H1 (cell line): Measurements from ENCODE around the gene CDC42. TPM values are rescaled to one million over a fixed set of nuclear protein-coding genes. Genes with fewer than 3 reads are reported as not detected.

Experiments used
- CEBPB ChIP-seq: IDR thresholded peaks from 2 replicates; pipeline ENCODE4 v1.6.1; 2012; ENCODE audit warnings: low read depth, low read length
- CTBP2 ChIP-seq: IDR thresholded peaks from 2 replicates; pipeline ENCODE4 v1.7.0; 2011; ENCODE audit warnings: borderline replicate concordance, mild to moderate bottlenecking, moderate library complexity, mixed read lengths, low read length; ENCODE audit not compliant: insufficient read depth, insufficient read length
- FOSL1 ChIP-seq: IDR thresholded peaks from 2 replicates; pipeline ENCODE4 v1.6.1; 2011; ENCODE audit warnings: mild to moderate bottlenecking, low read depth, low read length, moderate library complexity; ENCODE audit not compliant: insufficient read depth
- TBP ChIP-seq: IDR thresholded peaks from 2 replicates; pipeline ENCODE4 v1.6.1; 2011; ENCODE audit warnings: low read depth, low read length, improper control_type of control experiment
- ZNF274 ChIP-seq: IDR thresholded peaks from 2 replicates; pipeline ENCODE4 v1.7.0; 2012; ENCODE audit warnings: low read length, borderline replicate concordance; ENCODE audit errors: extremely low read depth
- polyA plus RNA-seq, 7 experiments: library from polyadenylated mRNA; depleted of rRNA in 3 of 7; stranded (reverse) in 5 of 7; unstranded in 2 of 7; fragments of >200 nt in 5 of 7; fragments of 200-250 nt in 2 of 7; gene quantifications; 1 replicate in 5 of 7; 2 replicates in 1 of 7; 4 replicates in 1 of 7; pipeline versions ENCODE4 v1.2.1 to v1.2.3, GENCODE V29; 2011 to 2013; ENCODE audit warnings: missing spikeins in 2 of 7, mixed read lengths in 2 of 7
- total RNA-seq: library from RNA; stranded (reverse); fragmentation: NEBNext Ultra II Directional; extraction: Animal tissue kit (Norgen Biotek cat#: 25700); gene quantifications from 2 replicates; pipeline ENCODE4 v1.2.1, GENCODE V29; 2021
- TF ChIP-seq, protein P1 (sequence below): fragments of 300-600 bp; sonication (generic); IDR thresholded peaks from 2 replicates; pipeline ENCODE4 v1.7.1; 2012; ENCODE audit warnings: low read length, moderate library complexity, mild to moderate bottlenecking, inconsistent platforms; ENCODE audit not compliant: insufficient replicate concordance

Gene CDC42
- total and polyA plus RNA-seq, 2 of the 8 experiments (the other 6 are each of a cell fraction or from before 2014, with no cell fraction given) = 110 to 179 TPM

DNA sequence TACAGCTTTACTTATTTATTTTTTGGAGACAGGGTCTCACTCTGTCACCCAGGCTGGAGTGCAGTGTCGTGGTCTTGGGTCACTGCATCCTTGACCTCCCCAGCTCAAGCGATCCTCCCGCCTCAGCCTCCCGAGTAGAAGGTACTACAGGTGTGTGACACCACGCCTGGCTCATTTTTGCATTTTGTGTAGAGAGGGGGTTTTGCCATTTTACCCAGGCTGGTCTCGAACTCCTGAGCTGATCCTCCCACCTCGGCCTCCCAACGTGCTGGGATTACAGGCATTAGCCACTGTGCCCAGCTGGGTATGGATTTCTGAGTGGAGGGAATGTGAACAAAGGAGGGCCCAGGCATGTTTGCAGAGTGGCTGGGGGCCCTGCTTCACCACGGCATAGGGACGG lies 46.2 kb downstream of the CDC42 start (continued):
- TF ChIP-seq, protein P1, sequence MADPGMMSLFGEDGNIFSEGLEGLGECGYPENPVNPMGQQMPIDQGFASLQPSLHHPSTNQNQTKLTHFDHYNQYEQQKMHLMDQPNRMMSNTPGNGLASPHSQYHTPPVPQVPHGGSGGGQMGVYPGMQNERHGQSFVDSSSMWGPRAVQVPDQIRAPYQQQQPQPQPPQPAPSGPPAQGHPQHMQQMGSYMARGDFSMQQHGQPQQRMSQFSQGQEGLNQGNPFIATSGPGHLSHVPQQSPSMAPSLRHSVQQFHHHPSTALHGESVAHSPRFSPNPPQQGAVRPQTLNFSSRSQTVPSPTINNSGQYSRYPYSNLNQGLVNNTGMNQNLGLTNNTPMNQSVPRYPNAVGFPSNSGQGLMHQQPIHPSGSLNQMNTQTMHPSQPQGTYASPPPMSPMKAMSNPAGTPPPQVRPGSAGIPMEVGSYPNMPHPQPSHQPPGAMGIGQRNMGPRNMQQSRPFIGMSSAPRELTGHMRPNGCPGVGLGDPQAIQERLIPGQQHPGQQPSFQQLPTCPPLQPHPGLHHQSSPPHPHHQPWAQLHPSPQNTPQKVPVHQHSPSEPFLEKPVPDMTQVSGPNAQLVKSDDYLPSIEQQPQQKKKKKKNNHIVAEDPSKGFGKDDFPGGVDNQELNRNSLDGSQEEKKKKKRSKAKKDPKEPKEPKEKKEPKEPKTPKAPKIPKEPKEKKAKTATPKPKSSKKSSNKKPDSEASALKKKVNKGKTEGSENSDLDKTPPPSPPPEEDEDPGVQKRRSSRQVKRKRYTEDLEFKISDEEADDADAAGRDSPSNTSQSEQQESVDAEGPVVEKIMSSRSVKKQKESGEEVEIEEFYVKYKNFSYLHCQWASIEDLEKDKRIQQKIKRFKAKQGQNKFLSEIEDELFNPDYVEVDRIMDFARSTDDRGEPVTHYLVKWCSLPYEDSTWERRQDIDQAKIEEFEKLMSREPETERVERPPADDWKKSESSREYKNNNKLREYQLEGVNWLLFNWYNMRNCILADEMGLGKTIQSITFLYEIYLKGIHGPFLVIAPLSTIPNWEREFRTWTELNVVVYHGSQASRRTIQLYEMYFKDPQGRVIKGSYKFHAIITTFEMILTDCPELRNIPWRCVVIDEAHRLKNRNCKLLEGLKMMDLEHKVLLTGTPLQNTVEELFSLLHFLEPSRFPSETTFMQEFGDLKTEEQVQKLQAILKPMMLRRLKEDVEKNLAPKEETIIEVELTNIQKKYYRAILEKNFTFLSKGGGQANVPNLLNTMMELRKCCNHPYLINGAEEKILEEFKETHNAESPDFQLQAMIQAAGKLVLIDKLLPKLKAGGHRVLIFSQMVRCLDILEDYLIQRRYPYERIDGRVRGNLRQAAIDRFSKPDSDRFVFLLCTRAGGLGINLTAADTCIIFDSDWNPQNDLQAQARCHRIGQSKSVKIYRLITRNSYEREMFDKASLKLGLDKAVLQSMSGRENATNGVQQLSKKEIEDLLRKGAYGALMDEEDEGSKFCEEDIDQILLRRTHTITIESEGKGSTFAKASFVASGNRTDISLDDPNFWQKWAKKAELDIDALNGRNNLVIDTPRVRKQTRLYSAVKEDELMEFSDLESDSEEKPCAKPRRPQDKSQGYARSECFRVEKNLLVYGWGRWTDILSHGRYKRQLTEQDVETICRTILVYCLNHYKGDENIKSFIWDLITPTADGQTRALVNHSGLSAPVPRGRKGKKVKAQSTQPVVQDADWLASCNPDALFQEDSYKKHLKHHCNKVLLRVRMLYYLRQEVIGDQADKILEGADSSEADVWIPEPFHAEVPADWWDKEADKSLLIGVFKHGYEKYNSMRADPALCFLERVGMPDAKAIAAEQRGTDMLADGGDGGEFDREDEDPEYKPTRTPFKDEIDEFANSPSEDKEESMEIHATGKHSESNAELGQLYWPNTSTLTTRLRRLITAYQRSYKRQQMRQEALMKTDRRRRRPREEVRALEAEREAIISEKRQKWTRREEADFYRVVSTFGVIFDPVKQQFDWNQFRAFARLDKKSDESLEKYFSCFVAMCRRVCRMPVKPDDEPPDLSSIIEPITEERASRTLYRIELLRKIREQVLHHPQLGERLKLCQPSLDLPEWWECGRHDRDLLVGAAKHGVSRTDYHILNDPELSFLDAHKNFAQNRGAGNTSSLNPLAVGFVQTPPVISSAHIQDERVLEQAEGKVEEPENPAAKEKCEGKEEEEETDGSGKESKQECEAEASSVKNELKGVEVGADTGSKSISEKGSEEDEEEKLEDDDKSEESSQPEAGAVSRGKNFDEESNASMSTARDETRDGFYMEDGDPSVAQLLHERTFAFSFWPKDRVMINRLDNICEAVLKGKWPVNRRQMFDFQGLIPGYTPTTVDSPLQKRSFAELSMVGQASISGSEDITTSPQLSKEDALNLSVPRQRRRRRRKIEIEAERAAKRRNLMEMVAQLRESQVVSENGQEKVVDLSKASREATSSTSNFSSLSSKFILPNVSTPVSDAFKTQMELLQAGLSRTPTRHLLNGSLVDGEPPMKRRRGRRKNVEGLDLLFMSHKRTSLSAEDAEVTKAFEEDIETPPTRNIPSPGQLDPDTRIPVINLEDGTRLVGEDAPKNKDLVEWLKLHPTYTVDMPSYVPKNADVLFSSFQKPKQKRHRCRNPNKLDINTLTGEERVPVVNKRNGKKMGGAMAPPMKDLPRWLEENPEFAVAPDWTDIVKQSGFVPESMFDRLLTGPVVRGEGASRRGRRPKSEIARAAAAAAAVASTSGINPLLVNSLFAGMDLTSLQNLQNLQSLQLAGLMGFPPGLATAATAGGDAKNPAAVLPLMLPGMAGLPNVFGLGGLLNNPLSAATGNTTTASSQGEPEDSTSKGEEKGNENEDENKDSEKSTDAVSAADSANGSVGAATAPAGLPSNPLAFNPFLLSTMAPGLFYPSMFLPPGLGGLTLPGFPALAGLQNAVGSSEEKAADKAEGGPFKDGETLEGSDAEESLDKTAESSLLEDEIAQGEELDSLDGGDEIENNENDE = no peak
- TF ChIP-seq FOSL1 (no peak), TBP (no peak), CEBPB (no peak), CTBP2 (no peak), ZNF274 (no peak)
